Measurements from ENCODE around the gene ANKFN1. TPM values are rescaled to one million over a fixed set of nuclear protein-coding genes. Genes with fewer than 3 reads are reported as not detected.

Gene ANKFN1
- total RNA-seq, 1 experiment from 2014 or later, result not detected

GRCh38 chr17:56305007-56305406 is 151.7 kb downstream of the ANKFN1 start:
- no peak overlapping the region for H4K8ac ChIP-seq (replicated peaks; ENCODE audit: insufficient read length, low read depth, low read length)
- no peak overlapping the region for H2BK15ac ChIP-seq (ENCODE audit: low read depth, low read length)
- no peak overlapping the region for H3K4me2 ChIP-seq (ENCODE audit: insufficient read depth, insufficient read length, low read length)
- H3K27ac ChIP-seq (ENCODE audit: insufficient read length, low read depth, low read length), result no peak overlapping the region
- H3K27ac Mint-ChIP-seq, result no peak overlapping the region
- DNase-seq, result no peak
- no peak overlapping the region for H4K91ac ChIP-seq (ENCODE audit: insufficient read length, low read depth, low read length)
- TF ChIP-seq CTCF (conservative IDR thresholded peaks at IDR 0.05), result no peak
- H3K23ac ChIP-seq (ENCODE audit: insufficient read length, low read depth, low read length), result no peak overlapping the region
- no peak overlapping the region for H3K18ac ChIP-seq (ENCODE audit: insufficient read length, low read depth, low read length)
- no peaks in the 10 kb centered on the region for H3K23me2 ChIP-seq (ENCODE audit: insufficient read length, low read depth, low read length, poor library complexity, severe bottlenecking)
- no peak overlapping the region for H2BK12ac ChIP-seq (ENCODE audit: insufficient read length, low read depth, low read length)
- no peak overlapping the region for H3K56ac ChIP-seq (ENCODE audit: insufficient read length, low read depth, low read length)
- H3K9me3 Mint-ChIP-seq, result peaks cover 0 to 7% of the 10 kb centered on the region in 2 experiments; a peak in 3 of 5 replicates
- no peaks in the 10 kb centered on the region for H3K79me2 ChIP-seq (ENCODE audit: insufficient read depth, low read length)
- no peaks in the 10 kb centered on the region for H3K27me3 Mint-ChIP-seq (ENCODE audit: low read depth)
- no peaks in the 10 kb centered on the region for H3K4me1 ChIP-seq (ENCODE audit: insufficient read depth, low read length)
- H3K9ac ChIP-seq (ENCODE audit: extremely low read depth, insufficient read length, low read length), result no peak overlapping the region
- no peaks in the 10 kb centered on the region; a peak in 2 of 7 replicates for H3K36me3 Mint-ChIP-seq (ENCODE audit: insufficient read depth in 1 of 3, low read depth in 3 of 3)
- no peak overlapping the region for H3K14ac ChIP-seq (ENCODE audit: insufficient read depth, low read length)
- no peak overlapping the region for H2AFZ ChIP-seq (ENCODE audit: low read length)
- no peaks in the 10 kb centered on the region for H3K4me1 Mint-ChIP-seq
- H2BK5ac ChIP-seq (ENCODE audit: insufficient read length, low read length), result no peak overlapping the region
- H3K4ac ChIP-seq (ENCODE audit: low read depth, low read length), result no peak overlapping the region
- H3T11ph ChIP-seq (ENCODE audit: low read length), result no peak overlapping the region
- H3K9me3 ChIP-seq (ENCODE audit: control insufficient read depth, low read depth, low read length), result no peaks in the 10 kb centered on the region
- no peak overlapping the region for H4K5ac ChIP-seq (ENCODE audit: insufficient read length, low read depth, low read length)
- no peaks in the 10 kb centered on the region for H3K79me1 ChIP-seq (ENCODE audit: insufficient read depth, low read depth, low read length, poor library complexity, severe bottlenecking)
- H2AK5ac ChIP-seq (ENCODE audit: insufficient read length, low read length), result no peak overlapping the region
- no CpG with 5 or more reads among the region's 1 CpG for WGBS (ENCODE audit: extremely low coverage, insufficient read length, low lambda C conversion rate)
- no peak overlapping the region for H3K4me3 Mint-ChIP-seq
- H3K27me3 ChIP-seq (ENCODE audit: insufficient read depth, low read length), result no peaks in the 10 kb centered on the region
- H2BK120ac ChIP-seq (ENCODE audit: low read depth, low read length, poor library complexity, severe bottlenecking), result no peak overlapping the region
- H4K20me1 ChIP-seq (ENCODE audit: control insufficient read depth, insufficient read depth, insufficient read length), result no peaks in the 10 kb centered on the region
- no peak overlapping the region for H2BK20ac ChIP-seq (ENCODE audit: low read depth, low read length, poor library complexity, severe bottlenecking)
